NCI-H2171 (cell line): ENCODE measurements around the gene CPT1B.
"Not testable (repeated sequence)": the region's sequence is repeated elsewhere in the genome, so short reads cannot be mapped to it uniquely, and the experiment has no call there.

Experiments
- DNase-seq: peaks from one replicate; lab custom pipeline; 2025; lab: John Stamatoyannopoulos, UW

The CPT1B gene

DNA sequence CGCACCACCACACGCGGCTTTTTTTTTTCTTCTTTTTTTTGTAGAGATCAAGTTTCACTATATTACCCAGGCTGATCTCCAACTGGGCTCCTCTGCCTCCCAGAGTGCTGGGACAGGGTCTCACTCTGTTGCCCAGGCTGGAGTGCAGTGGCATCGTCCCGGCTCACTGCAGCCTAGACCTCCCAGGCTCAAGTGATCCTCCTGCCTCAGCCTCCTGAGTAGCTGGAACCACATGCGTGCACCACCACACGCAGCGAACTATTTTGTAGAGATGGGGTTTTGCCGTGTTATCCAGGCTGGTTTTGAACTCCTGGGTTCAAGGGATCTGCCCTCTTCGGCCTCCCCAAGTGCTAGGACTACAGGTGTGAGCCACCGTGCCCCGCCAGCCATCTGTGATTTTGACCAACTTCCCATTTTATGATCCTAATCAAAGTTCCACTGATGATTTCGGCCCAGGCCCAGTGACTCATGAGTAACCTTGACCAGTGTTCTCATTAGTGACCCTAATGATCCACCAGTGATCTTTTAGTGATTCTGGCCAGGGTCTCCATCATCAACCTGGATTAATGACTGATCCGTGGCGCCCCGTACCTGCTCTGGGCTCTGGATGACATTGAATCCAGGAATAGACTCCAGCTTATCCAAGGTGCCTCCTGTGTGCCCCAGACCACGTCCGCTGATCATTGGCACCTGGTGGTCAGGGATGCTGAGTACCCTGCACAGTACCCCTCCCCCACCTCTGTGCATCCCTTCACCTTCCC is 50.1 kb downstream of the CPT1B start:
- no peak for DNase-seq

DNA sequence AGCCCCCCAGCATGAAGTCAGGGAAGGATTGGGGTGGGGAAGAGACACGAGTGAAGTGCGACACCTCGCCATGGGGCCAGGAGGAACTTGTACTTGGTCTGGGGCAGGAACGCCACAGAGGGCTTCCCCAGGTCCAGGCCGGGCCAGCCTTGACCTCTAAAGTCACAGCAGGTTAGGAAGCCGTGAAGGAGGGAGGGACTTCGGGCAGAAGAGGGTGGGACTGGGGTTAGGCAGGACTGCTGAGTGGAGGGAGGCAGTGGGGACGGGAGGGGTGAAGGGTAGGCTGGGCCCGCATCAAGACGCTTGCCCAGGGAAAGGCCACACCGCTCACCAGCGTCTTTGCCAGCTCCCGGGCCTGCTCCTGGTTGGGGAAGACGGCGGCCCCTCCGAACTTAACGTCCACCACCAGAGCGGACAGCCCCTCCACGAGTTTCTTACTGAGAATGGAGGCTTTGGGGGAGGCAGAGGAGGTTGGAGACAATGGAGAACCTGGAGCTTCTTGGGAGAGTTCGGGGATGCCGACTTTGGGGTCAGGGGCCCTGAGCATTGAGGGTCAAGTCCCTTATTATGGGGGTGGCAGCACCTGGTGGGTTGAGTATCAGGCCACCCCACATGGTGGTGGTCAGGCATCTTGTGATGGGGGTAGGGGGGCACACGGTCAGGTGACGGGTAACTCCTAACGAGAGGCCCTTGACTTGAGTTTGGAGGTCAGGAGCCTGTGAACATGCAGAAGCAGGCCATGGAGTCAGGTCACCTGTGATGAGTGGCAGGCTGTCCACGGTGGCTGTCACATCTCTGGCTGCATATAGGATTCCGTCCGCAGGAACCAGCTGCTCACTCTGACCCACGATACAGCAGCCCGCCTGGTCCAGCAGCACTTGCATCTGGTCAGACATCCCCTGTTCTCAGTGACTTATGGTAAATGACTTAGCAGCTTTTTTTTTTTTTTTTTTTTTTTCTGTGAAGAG is 51.1 kb downstream of the CPT1B start:
- DNase-seq: no peak

- DNase-seq: peak; percentile 88
Observed at GRCh38 chr22:50526108-50526833, 52.0 kb downstream of the CPT1B start.

- DNase-seq: no peak
Observed at GRCh38 chr22:50525858-50526107, 52.4 kb downstream of the CPT1B start.

DNA sequence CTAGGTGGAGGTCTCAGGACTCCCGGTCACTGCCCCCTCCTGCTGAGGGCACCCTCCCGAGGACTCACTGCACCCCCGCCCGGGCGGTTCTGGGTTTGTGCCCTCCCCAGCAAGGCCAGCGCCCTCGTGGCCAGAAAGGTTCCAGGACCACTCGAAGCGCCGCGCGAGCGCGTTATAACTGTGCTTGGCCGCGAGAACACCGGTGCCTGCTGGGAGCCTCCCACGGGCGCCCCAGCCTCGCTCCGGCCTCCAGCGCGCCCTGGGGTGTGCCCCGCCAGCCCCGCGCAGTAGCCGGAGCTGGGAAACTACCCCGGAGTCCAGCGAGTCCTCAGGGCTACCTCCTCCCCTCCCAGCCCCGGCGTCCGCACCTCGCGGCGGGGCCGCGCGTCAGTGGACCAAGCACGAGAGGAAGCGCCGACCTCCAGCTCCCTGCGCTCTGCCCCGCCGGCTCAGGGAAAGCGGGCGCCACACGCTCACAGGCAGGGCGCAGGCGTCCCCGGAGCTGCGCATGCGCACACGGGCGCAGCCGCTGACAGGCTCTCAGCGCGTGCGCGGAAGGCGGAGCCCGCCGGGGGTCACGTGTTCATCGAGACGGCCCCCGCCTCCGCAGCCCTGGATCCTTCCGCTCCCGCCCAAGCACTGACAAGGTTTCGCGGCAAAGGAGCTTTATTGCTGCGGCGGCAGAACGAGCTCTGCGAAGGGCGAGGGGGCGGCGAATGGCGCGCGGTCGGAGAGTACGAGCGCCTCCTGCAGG is 52.9 kb downstream of the CPT1B start, which contains the start of gene SCO2:
Gene SCO2 (minus strand): TSS at position 495 of the 754 bp plus-strand sequence. CDS start 1,187 bp downstream, outside the sequence.
- DNase-seq: peak; percentile 97

- no peak for DNase-seq
Observed at GRCh38 chr22:50524676-50525103, 53.5 kb downstream of the CPT1B start.

DNA sequence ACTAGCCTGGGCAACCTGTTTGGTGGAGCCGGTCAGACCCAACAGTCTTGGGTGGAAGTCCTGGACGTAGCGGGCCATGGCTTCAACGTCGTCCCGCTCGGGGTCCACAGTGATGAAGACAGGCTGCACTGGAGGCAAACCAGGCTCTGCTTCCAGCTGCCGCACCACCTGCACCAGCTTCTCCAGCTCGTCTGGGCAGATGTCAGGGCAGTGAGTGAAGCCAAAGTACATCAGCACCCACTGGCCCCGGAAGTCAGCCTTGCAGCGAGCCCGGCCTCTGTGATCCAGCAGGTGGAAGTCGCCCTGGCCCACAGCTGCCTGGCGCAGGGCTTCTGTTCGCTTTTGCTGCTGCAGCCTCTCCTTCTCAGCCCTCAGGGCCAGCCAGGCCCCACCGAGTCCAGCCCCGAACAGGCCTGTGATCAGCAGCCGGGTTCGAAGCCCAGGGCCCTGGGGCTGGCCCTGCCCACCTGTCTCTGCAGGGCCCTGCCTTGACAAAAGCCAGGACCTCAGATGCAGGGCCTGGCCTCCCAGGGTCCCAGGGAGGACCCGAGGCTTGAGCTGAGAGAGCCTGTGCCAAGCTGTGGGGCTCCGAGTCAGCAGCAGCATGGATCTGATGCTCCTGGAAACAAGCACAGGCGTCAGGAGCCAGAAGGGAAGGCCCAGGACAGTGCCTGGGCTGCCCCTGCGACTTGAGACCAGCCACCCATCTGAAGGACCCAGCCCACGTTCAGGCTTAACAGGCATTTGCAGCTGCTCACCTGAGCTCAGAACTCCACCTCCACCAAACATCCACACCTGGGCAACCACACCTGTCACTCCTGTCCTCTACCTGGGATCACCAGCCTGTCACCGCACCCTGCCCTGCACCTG is 54.2 kb downstream of the CPT1B start:
- DNase-seq: no peak

- no peak for DNase-seq
Observed at GRCh38 chr22:50523458-50523805, 54.8 kb downstream of the CPT1B start.

DNA sequence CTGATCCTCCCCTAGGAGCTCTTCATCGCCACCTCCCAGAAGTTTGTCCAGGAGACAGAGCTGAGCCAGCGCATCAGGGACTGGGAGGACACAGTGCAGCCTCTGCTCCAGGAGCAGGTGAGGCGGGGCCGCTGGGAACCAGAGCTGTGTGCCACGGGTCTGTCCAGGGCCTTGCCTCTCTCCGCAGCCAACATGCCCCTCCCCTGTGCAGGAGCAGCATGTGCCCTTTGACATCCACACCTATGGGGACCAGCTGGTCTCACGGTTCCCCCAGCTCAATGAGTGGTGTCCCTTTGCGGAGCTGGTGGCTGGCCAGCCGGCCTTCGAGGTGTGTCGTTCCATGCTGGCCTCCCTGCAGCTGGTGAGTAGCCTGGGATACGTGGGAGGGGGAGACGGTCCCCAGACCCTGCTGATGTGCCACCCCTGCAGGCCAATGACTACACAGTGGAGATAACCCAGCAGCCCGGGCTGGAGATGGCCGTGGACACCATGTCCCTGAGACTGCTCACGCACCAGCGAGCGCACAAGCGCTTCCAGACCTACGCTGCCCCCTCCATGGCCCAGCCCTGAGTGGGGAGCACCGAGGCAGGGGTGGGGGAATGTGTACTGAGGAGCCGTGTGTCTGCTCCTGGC is 55.3 kb downstream of the CPT1B start:
- no peak for DNase-seq

DNA sequence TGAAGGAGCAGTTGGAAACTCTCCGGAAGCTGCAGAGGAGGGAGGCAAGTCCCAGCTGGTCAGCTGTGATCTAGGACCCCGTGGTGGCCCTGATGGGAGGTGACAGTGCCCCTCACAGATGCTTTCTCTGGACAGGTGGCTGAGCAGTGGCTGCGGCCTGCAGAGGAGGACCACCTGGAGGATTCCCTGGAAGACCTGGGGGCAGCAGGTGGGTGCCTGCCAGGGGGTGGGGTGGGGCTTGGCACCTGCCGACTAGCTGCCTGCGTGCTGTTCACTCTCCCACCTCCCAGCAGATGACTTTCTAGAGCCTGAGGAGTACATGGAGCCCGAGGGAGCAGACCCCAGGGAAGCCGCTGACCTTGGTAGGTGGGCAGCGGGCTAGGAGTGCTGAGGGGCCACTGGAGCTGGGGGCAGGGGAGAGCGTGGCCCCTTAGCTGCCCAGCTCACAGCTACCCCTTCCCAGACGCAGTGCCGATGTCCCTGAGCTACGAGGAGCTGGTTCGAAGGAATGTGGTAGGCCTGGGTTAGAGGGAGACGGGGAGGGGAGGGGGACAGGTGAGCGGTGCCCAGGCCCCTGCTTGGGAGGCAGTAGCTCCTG is 55.9 kb downstream of the CPT1B start:
- no peak for DNase-seq

DNA sequence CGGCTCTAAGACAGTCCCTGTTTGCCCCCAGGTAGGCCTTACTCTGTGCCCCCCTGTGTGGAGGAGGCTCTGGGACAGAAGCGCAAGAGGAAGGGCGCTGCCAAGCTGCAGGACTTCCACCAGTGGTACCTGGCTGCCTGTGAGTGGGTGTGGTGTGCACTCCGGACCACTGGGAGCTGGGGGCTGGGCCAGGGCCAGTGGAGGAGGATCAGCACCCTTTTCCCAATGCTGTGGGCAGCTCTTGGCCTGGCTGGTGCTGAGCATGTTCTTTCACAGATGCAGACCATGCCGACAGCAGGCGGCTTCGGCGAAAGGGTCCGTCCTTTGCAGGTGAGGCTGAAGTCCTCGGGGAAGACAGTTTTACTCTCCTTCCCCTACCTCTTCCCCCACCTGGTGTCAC is 56.5 kb downstream of the CPT1B start:
- DNase-seq: no peak

- no peak for DNase-seq
Observed at GRCh38 chr22:50520826-50521453, 57.3 kb downstream of the CPT1B start.

DNA sequence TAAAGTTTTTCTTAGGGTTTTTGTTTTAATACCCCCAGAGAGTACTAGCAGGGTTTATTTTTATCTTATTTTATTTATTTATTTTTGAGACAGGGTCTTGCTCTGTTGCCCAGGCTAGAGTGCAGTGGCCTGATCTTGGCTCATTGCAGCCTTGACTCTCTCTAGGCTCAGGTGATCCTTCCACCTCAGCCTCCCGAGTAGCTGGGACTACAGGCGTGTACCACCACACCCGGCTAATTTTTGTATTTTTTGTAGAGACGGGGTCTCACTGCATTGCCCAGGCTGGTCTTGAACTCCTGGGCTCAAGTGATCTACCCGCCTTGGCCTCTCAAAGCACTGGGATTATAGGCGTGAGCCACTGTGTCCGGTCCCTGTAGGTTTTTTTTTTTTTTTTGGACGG is 58.0 kb downstream of the CPT1B start:
- DNase-seq: not testable (repeated sequence)

GRCh38 chr22:50519151-50519550 is 59.1 kb downstream of the CPT1B start:
- no peak for DNase-seq
